ENCODE measurements around the gene CEP192.

- TF ChIP-seq CTCF (IDR thresholded peaks at IDR 0.05) (no peak), EZH2 (IDR thresholded peaks at IDR 0.05) (no peak)
Measured at GRCh38 chr18:12968115-12968514, 23.0 kb upstream of the CEP192 start.
